A204.1 (cell line): ENCODE data around the gene NPTX1.

Experiments used
- FAIRE-seq: peaks from 2 replicates; lab custom pipeline; 2012; peaks lifted over from hg19 to GRCh38; lab: Jason Lieb, UNC

The NPTX1 gene

GRCh38 chr17:80503031-80503430, 26.6 kb upstream of the NPTX1 start:
- no peak for FAIRE-seq

DNA sequence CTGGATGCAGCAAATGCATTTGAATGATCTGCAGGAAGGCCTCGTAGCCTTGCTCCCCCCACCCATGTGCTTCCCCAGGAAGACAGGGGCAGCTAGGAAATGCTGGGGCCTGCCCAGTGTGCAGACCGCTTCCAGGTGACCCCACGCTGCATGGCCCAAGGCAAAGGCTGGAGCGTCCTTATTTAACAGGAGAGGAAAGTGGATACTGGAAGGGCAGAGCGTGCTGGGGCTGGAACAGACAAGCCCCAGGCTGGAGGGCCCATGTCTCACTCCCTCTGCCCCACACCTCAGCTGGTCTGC, 26.1 kb upstream of the NPTX1 start:
- FAIRE-seq: no peak

GRCh38 chr17:80501741-80502577, 25.6 kb upstream of the NPTX1 start:
- no peak for FAIRE-seq

- no peak for FAIRE-seq
Observed at GRCh38 chr17:80499961-80500665, 23.7 kb upstream of the NPTX1 start.

- FAIRE-seq: no peak
Observed at GRCh38 chr17:80499560-80499959, 23.2 kb upstream of the NPTX1 start.

DNA sequence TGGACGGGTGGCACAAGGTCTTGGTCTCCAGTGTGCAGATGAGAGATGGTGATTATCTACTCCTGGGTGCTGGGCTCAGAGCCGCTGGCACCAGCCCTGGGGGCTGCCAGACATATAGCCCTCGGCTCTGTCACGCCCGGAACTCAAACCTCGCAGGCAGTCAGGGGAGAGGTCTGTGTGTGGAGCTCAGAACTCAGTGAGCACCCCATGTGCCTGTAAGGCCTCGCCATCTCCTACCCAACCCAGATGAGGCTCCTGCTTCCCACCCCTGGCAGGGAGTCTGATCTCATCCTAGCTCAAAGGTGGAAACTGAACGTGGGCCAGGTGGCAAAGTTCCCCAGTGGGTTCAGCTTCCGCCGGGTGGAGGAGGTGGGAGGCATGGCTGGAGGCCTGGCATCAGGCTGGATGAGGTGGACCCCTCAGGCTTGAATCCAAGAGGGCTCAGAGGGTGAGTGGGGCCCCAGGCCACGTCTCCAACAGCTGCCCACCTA, 22.6 kb upstream of the NPTX1 start:
- FAIRE-seq: no peak

DNA sequence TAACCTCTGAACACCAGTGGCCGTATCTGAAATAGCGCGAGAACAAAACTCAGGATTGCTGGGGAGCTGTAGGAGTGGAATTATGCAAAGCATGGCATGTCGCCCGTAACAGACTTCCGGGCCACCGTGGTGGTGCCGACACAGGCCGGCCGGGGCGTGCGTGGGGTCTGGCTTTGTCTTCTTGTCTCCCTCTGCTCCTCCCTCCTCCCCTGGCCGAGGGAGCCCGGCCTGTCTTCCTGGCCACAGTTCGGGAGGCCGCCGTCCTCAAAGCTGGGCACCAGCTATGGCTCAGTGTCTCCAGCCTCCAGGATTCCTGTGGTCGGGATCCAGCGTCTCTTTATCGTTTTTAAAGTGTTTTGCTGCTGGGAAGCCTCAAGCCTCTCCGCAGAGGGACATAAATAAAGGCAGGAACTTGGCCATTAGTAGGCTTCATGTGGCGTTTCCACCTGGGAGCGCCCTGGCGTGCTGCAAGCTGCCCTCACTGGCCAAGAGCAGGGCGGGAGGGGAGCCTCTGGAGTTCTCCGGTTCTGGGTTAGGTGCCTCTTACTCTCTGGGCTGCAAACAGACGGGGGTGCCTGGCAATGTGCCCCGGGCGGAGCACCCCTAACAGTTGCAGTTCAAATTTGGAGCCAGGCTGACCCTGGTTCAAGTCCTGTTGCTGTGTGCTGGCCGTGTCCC, 22.0 kb upstream of the NPTX1 start:
- no peak for FAIRE-seq

DNA sequence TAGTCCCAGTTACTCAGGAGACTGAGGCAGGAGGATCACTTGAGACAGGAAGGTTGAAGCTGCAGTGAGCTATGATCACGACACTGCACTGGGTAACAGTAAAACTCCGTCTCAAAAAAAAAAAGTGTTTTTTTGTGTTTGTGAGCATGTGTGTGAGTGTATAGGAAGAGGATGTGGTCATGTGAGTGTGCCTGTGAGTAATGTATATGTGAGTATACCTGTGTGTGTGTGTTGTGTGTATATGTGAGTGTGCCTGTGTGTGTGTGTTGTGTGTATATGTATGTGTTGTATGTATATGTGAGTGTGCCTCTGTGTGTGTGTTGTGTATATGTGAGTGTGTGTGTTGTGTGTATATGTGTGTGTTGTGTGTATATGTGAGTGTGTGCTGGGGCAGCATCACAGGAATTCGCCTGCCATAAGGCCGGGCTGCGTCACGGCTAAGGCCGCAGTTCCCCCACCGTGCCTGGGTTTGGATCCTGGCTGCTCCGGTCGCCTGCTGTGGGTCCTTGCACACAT, 21.4 kb upstream of the NPTX1 start:
- FAIRE-seq: no peak

DNA sequence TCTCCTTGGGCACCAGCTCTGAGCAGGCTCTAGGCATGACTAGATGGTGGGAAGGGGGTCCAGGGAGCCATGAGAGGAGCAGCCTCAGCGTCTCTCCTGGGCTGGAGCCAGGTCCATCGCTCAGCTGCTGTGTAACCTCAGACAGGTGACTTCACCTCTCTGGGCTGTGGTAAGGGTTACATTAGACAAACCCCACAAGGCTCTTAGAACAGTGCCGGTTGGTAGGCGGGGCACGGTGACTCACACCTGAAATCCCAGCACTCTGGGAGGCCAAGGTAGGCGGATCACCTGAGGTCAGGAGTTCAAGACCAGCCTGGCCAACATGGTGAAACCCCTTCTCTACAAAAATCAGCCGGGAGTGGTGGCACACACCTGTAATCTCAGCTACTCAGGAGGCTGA, 18.1 kb upstream of the NPTX1 start:
- FAIRE-seq: no peak

- no peak for FAIRE-seq
Observed at GRCh38 chr17:80492343-80493136, 16.1 kb upstream of the NPTX1 start.

DNA sequence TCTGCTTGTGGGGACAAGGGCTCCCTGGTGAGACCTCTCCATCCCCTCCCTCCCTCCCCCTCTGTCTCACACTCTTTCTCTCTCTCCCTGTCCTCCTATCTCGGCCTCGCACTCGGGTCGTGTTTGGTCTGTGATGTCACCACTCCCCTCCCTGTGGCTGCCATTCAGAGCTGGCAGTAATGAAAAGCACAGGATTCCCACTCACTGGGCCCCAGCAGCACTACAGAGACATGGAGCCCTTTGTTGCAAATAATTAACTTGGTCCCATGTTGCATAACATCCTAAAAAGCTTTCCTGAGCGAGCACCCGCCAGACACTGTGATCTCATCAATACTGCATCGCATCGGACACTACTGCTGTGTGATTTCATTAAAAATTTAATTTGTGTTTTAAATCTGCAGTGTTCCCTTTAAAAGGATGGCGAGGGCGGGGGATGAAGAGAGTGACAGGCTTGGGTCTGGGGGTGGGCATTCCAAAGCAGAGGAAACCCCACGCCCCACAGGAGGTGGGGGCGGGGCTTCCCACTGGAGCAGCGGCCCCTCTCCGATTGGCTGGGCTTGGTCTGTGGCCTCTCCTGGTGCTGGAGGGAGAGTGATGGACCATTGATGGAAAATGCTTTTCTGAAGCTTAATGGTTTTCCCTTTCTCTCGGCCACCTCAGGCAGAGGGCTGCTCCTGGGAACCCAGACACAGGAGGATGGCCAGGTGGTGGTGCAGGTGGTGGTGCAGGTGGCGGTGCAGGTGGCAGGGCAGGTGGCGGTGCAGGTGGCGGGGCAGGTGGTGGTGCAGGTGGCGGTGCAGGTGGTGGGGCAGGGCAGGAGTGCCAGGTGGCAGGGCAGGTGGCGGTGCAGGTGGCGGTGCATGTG, 15.3 kb upstream of the NPTX1 start:
- FAIRE-seq: no peak

DNA sequence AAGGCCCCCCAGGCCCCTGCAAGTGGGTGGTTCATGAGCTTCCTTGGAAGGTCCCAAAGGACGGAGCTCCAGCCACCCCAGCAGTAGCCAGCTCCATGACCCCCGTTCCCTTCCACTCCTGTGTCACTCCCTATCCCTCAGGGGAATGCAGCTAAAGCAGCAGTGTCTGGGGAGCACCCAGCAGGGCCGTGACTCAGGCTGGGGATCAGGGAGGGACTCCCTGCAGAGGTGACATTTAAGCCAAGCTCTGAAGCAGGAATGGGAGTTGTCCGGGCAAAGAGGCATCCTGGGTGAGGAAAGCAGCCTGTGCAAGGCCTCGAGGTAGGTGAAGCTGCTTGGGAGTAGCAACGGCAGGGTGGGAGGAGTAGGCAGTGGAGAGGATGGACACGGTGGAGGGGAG, 11.1 kb upstream of the NPTX1 start:
- FAIRE-seq: no peak

DNA sequence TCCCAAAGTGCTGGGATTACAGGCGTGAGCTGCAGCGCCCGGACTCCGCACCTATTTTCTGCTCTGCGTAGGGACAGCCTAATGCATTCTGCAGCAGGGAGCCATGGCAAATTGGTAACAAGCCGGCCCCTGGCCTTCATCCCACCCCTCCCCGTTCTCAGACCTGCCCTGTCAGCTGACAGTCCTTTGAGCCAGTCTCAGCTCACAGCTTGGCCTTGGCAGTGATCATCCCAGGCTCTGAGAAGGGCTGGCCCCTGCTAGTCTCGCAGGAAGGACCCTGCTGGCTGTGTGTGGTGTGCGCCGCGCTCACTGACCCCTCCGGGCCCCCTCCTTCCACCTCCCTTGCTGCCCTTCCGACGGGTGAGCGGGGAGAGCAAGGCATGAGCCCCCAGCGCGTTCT, 10.3 kb upstream of the NPTX1 start:
- no peak for FAIRE-seq

GRCh38 chr17:80485846-80486245, 9.4 kb upstream of the NPTX1 start:
- no peak for FAIRE-seq

DNA sequence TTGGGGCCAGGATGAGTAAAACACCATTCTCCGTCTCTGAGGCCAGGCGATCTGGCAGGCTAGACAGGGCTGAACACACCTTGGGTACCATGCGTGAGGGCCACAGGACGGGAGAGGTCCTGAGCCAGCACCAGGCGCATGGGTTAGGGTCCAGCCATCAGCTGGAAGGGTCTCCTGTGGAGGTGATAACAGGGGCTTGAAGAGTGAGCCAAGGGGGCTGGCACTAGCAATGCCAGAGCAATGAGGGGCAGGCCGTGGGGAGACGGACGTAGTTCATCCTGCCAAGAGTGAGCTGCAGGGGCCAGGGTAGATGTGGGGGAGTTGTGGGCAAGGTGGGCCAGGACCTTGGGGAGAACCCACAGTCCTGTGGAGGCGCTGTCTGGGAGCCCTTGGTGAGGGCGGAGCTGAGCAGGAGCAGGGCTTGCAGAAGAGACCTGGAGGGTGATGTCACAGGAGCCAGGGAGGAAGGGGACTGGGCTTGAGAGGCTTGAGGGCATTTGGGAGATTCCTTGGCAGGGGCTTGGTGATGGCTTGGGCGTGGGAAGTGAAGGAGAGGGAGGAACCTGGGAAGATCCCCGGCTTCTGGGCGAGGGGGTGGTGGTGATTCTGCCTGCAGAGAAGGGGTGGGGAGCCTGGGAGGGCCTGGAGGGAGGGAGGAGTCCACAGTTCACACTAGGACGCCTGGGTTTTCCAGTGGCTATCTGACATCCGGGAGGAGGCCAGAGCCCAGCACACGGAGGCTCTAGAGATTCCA, 6.3 kb upstream of the NPTX1 start:
- FAIRE-seq: no peak

- no peak for FAIRE-seq
Observed at GRCh38 chr17:80482058-80482318, 5.6 kb upstream of the NPTX1 start.

DNA sequence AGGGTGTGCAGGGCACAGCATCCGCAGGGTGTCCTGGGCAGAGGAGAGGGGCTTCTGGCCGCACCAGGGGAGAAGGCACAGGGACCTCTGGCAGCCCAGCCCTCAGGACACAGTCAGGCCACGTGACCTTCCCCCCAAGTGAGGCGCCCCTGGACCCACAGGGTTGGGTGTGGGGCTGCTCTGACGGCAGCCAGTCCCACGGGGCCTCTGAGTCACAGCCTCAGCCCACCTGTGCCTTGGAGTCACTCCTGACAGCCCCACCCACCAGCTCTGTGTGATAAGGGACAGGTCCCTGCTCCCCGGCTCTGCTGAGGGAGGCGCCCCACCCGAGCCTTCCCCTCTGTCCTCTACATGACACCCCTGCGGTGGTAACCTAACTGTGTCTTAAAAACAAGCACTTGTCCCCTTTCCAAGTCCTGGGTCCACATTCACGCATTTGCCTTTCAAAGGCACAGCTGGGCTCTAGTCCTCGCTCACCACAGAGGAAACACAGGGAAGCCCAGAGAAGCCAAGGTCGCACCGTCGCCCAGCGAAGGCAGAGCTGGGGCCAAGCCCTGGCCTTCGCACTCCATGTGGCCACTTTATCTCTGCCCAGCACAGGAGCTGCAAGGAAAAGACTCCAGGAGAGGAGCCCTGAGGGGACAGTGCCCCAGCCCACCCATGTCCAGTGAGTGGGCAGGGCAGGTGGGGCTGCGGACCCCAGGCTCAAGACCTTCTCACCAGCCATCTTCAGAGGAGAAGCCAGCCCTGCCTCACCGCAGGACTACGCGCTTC, 5.1 kb upstream of the NPTX1 start:
- no peak for FAIRE-seq

DNA sequence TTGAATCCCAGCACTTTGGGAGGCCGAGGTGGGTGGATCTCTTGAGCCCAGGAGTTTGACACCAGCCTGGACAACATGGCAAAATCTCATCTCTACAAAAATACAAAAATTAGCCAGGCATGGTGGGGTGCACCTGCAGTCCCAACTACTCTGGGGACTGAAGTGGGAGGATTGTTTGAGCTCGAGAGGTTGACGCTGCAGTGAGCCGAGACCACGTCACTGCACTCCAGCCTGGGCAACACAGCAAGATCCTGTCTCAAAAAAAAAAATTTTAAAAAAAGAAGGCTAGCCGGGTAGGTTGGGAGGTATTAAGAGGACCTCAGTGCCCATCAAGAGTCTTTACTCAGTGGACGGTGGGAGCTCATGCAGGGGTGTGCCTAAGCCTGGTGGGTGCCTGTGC, 3.8 kb upstream of the NPTX1 start:
- FAIRE-seq: no peak

GRCh38 chr17:80479246-80479566, 2.8 kb upstream of the NPTX1 start:
- FAIRE-seq: no peak
